GM12878 (cell line): ENCODE data around the gene CLEC7A.

Experiments used
- ATF7 ChIP-seq: fragments of 450-650 bp; IDR thresholded peaks from 2 replicates; pipeline ENCODE4 v1.6.1; 2016; ENCODE audit warnings: low read depth, mild to moderate bottlenecking
- BCL3 ChIP-seq: IDR thresholded peaks from 2 replicates; pipeline ENCODE4 v1.6.1; 2011; ENCODE audit warnings: borderline replicate concordance, low read depth, mild to moderate bottlenecking, moderate library complexity, low read length; ENCODE audit not compliant: insufficient read depth, poor library complexity, severe bottlenecking
- CTCF ChIP-seq, 3 experiments: IDR thresholded peaks in 2 of 3; conservative IDR thresholded peaks in 1 of 3; 2 replicates each; pipeline ENCODE4 v1.5.1; 2011; ENCODE audit warnings: low read depth in 3 of 3, low read length in 3 of 3, mild to moderate bottlenecking in 3 of 3, control low read depth in 2 of 3, moderate library complexity in 2 of 3, inconsistent platforms in 1 of 3, mixed read lengths in 1 of 3; ENCODE audit not compliant: control insufficient read depth in 2 of 3, insufficient read depth in 1 of 3; ENCODE audit errors: extremely low read depth in 1 of 3
- EED ChIP-seq: sonication (generic); IDR thresholded peaks from 2 replicates; pipeline ENCODE4 v1.6.1; 2016; ENCODE audit warnings: antibody characterized with exemption, low read depth
- IKZF2 ChIP-seq, 2 experiments: fragments of 450-650 bp; IDR thresholded peaks; 2 replicates each; pipeline ENCODE4 v1.6.1; 2017; ENCODE audit warnings: mild to moderate bottlenecking in 2 of 2, moderate library complexity in 2 of 2
- MYC ChIP-seq: IDR thresholded peaks from 2 replicates; pipeline ENCODE4 v1.6.1; 2011; ENCODE audit warnings: mild to moderate bottlenecking, low read length, moderate library complexity, inconsistent platforms; ENCODE audit not compliant: insufficient read depth, insufficient replicate concordance, insufficient read length, severe bottlenecking
- NBN ChIP-seq: fragments of 450-650 bp; IDR thresholded peaks from 2 replicates; pipeline ENCODE4 v1.6.1; 2016
- ZNF274 ChIP-seq: IDR thresholded peaks from one replicate; pipeline ENCODE4 v1.8.0; 2011; ENCODE audit not compliant: insufficient read length, insufficient read depth

GRCh38 chr12:10154145-10154496, 24.1 kb upstream of the CLEC7A start:
- TF ChIP-seq CTCF (IDR thresholded peaks at IDR 0.05 in 2 of 3, conservative IDR thresholded peaks at IDR 0.05 in 1 of 3; ENCODE audit: control insufficient read depth in 2 of 3, extremely low read depth in 1 of 3, insufficient read depth in 1 of 3, low read depth in 3 of 3, low read length in 3 of 3): no peak
- TF ChIP-seq IKZF2 (IDR thresholded peaks at IDR 0.05): no peak
- no peak for TF ChIP-seq ZNF274
- no peak for TF ChIP-seq BCL3
- TF ChIP-seq NBN: no peak
- no peak for TF ChIP-seq EED
- no peak for TF ChIP-seq MYC
- no peak for TF ChIP-seq ATF7
